ENCODE data around the gene GJA10. TPM values are rescaled to one million over a fixed set of nuclear protein-coding genes. Genes with fewer than 3 reads are reported as not detected.

The GJA10 gene
- total and polyA plus RNA-seq, 12 donors = not detected

DNA sequence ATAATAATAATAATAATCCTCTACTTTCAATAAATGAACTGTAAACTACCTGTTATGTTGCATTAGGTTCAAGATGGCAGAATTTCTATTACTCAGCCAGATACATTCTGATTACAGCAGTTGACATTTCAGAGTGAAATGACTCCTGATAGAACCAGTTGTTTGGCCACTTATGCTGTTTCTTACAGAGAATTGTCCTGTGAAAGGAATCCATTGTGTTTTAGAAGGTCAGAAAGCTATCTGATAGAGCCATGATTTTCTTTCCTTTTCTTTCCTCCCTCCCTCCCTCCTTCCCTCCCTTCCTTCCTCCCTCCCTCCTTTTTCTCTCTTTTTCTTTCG lies 16.6 kb downstream of the GJA10 start:
- TF ChIP-seq, protein P1, sequence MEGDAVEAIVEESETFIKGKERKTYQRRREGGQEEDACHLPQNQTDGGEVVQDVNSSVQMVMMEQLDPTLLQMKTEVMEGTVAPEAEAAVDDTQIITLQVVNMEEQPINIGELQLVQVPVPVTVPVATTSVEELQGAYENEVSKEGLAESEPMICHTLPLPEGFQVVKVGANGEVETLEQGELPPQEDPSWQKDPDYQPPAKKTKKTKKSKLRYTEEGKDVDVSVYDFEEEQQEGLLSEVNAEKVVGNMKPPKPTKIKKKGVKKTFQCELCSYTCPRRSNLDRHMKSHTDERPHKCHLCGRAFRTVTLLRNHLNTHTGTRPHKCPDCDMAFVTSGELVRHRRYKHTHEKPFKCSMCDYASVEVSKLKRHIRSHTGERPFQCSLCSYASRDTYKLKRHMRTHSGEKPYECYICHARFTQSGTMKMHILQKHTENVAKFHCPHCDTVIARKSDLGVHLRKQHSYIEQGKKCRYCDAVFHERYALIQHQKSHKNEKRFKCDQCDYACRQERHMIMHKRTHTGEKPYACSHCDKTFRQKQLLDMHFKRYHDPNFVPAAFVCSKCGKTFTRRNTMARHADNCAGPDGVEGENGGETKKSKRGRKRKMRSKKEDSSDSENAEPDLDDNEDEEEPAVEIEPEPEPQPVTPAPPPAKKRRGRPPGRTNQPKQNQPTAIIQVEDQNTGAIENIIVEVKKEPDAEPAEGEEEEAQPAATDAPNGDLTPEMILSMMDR (IDR thresholded peaks at IDR 0.05) = no peak
- TF ChIP-seq POLR2A (IDR thresholded peaks at IDR 0.05) = no peak
- no peak for DNase-seq
- intact Hi-C loops (cut with DNase I) = no loop called here
- peaks cover 3% of the 10 kb centered on the region for H3K27me3 ChIP-seq
- no peaks in the 10 kb centered on the region for H3K9me3 ChIP-seq (replicated peaks in 1 of 3)
- no peaks in the 10 kb centered on the region for H3K36me3 ChIP-seq (replicated peaks in 1 of 2)
- WGBS, 4 donors = 41 to 61% (median 49%) methylated on average over 1 of the region's 1 CpG
- H3K4me1 ChIP-seq (replicated peaks in 1 of 2) = no peaks in the 10 kb centered on the region
- H3K4me3 ChIP-seq = no peak overlapping the region
- no peak overlapping the region for H3K27ac ChIP-seq

DNA sequence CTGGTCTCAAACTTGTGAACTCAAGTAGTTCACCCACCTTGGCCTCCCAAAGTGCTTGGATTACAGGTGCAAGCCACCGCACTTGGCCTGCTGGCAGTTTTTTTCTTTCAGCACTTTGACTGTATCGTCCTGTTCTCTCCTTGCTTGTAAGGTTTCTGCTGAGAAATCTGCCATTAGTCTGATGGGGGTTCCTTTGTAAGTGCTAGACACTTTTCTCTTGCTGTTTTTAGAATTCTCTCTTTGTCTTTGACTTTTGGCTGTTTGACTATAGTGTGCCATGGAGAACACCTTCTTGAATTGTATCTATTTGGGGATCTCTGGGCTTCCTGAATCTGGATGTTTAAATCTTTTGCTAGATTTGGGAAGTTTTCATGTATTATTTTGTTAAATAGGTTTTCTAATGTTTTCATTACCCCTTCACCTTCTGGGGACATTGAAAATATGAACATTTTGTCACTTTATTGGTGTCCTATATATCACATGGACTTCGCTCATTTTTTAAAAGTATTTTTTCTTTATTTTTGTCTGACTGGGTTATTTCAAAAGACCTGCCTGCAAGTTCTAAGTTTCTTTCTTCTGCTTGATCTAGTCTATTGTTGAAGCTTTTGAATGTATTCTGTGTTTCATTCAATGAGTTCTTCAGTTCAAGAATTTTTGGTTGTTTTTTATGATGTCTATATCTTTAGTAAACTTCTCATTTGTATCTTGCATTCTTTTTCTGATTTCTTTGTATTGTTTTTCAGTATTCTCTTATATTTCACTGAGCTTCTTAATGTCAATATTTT lies 22.1 kb downstream of the GJA10 start:
- intact Hi-C loops (cut with DNase I) = no loop called here
- Histone ChIP-seq H3K4me3 (no peak overlapping the region), H3K9me3 (replicated peaks in 1 of 3) (no peaks in the 10 kb centered on the region), H3K36me3 (replicated peaks in 1 of 2) (no peaks in the 10 kb centered on the region), H3K27me3 (peaks cover 3% of the 10 kb centered on the region), H3K4me1 (replicated peaks in 1 of 2) (no peaks in the 10 kb centered on the region), H3K27ac (no peak overlapping the region)
- WGBS, 4 donors = 76 to 96% (median 87%) methylated on average over 3 of the region's 3 CpGs
- no peak for TF ChIP-seq POLR2A (IDR thresholded peaks at IDR 0.05)
- TF ChIP-seq, protein P1 (IDR thresholded peaks at IDR 0.05) = no peak
- no peak for DNase-seq

DNA sequence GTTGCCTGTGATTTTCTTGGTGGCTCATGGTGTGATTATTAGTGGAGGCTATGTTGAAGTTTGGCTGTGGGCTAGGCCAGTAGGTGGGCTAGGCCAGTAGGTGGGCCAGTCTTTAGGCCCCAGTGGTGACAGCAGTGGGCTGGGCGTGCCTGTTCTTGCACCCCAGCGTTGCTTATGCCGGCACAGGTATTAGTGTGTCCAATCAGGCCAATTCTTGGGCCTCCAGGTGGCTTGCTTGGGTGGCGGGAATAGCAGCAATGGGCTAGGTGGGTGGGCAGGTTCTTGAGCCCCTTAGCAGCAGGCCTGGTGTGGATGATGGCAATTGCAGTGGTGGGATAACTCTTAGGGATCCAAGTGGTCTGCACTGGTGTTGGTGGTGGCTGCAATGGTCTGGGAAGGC lies 22.9 kb downstream of the GJA10 start:
- TF ChIP-seq POLR2A (IDR thresholded peaks at IDR 0.05) = no peak
- Histone ChIP-seq H3K9me3 (replicated peaks in 1 of 3) (no peaks in the 10 kb centered on the region), H3K36me3 (replicated peaks in 1 of 2) (no peaks in the 10 kb centered on the region), H3K27me3 (peaks cover 8% of the 10 kb centered on the region), H3K27ac (no peak overlapping the region), H3K4me3 (no peak overlapping the region), H3K4me1 (replicated peaks in 1 of 2) (no peaks in the 10 kb centered on the region)
- no peak for DNase-seq
- WGBS, 4 donors = 90 to 92% (median 91%) methylated on average over 2 to 4 of the region's 4 CpGs; no CpG with 5 or more reads in 1 of the 4 donors
- intact Hi-C loops (cut with DNase I) = no loop called here

DNA sequence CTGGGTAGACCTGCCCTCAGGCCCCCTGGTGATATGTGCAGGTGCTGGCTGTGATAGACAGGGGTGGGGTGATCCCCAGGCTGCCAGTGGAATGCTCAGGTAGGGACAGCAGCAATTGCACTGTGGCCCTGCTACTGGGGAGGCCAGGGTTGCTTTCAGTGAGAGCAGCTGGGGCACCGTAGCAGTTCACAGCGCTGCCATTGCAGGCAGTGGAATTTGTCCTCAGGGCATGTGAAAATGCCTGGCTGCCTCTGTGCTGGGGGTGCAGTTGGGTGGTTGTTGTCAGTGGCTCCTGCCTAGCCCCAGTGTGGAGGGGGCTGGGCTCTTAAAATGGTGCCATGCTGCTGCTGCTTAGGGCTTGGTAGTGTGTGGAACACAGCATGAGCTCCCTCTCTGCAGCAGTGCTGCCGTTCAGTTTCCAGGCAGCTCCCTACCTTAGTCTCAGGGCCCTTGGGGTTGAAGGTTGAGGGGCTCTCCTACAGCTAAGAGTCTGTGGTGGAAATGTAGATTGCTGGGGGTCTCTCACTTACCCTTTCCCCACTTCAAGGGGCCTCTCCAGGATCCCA lies 23.6 kb downstream of the GJA10 start:
- intact Hi-C loops (cut with DNase I) = no loop called here
- WGBS, 4 donors = 60 to 88% (median 84%) methylated on average over 3 of the region's 3 CpGs
- Histone ChIP-seq H3K27ac (no peak overlapping the region), H3K9me3 (replicated peaks in 1 of 3) (no peaks in the 10 kb centered on the region), H3K4me3 (no peak overlapping the region), H3K27me3 (peaks cover 10% of the 10 kb centered on the region), H3K4me1 (replicated peaks in 1 of 2) (no peaks in the 10 kb centered on the region), H3K36me3 (replicated peaks in 1 of 2) (no peaks in the 10 kb centered on the region)
- DNase-seq = no peak
- no peak for TF ChIP-seq POLR2A (IDR thresholded peaks at IDR 0.05)
- TF ChIP-seq, protein P1 (IDR thresholded peaks at IDR 0.05) = no peak

DNA sequence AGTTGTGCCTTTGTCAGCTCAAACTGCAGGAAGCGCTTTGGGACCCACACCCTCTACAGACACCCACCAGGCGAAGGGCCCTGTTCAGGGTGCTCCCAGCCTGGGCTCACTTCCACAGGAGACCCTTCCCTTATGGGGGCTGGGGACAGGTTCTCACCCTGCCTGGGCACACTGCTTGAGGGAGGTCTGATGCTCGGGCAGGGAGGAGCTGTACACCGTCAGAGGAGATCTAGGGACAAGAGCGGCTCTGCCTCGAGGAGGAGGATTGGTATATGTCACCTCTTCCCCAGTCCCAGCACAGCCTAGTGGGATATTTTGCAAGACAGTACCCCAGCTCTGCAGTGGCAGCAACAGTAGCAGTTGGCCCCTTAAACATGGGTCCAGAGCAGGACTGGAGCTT lies 26.9 kb downstream of the GJA10 start:
- Histone ChIP-seq H3K36me3 (replicated peaks in 1 of 2) (no peaks in the 10 kb centered on the region), H3K4me1 (replicated peaks in 1 of 2) (no peaks in the 10 kb centered on the region), H3K9me3 (replicated peaks in 1 of 3) (no peaks in the 10 kb centered on the region), H3K27me3 (peaks cover 10% of the 10 kb centered on the region), H3K4me3 (no peak overlapping the region), H3K27ac (no peak overlapping the region)
- no peak for TF ChIP-seq POLR2A (IDR thresholded peaks at IDR 0.05)
- TF ChIP-seq, protein P1 (IDR thresholded peaks at IDR 0.05) = no peak
- intact Hi-C loops (cut with DNase I) = no loop called here
- no peak for DNase-seq
- WGBS, 4 donors = 66 to 85% (median 80%) methylated on average over 2 to 6 of the region's 6 CpGs
